Left lung (tissue), 10 donors: ENCODE data around the gene KCTD5. TPM values are rescaled to one million over a fixed set of nuclear protein-coding genes. Genes with fewer than 3 reads are reported as not detected.

Experiments
- ATAC-seq: fragments of 200-7000 bp; cut with Tn5 transposase; one replicate; pipeline ENCODE4 v1.9.1; 2020; ENCODE audit warnings: moderate library complexity
- DNase-seq, 4 donors: peaks; one replicate each; pipeline ENCODE4 v3.0.0-alpha.2; 2013 to 2020
- H3K27ac ChIP-seq, 2 donors: fragments of 200-600 bp; sonication (generic) in 1 of 2; one replicate each; pipeline versions ENCODE4 v1.5.0 to v1.8.0; 2020 to 2021
- H3K27me3 ChIP-seq, 2 donors: fragments of 200-600 bp; sonication (generic) in 1 of 2; one replicate each; pipeline versions ENCODE4 v1.5.0 to v1.8.0; 2020 to 2021
- H3K36me3 ChIP-seq, 2 donors: fragments of 200-600 bp; sonication (generic) in 1 of 2; one replicate each; pipeline versions ENCODE4 v1.5.0 to v1.8.0; 2020 to 2021
- H3K4me1 ChIP-seq, 2 donors: fragments of 200-600 bp; one replicate each; pipeline ENCODE4 v1.8.0; 2021
- H3K4me3 ChIP-seq, 2 donors: fragments of 200-600 bp; sonication (generic) in 1 of 2; one replicate each; pipeline versions ENCODE4 v1.5.0 to v1.8.0; 2020 to 2021; ENCODE audit warnings: mild to moderate bottlenecking in 1 of 2
- H3K9me3 ChIP-seq, 2 donors: fragments of 200-600 bp; sonication (generic) in 1 of 2; one replicate each; pipeline versions ENCODE4 v1.5.0 to v1.8.0; 2020 to 2021
- CTCF ChIP-seq, 2 donors: fragments of 200-600 bp; sonication (generic) in 1 of 2; IDR thresholded peaks; one replicate each; pipeline versions ENCODE4 v1.5.0 to v1.8.0; 2021; ENCODE audit warnings: antibody characterized with exemption in 2 of 2
- intact Hi-C, 2 donors: fragments of 100-400 bp; cut with DNase I; formaldehyde crosslinking; loops; one replicate each; pipeline versions ENCODE4 v1.11.2 to v1.14.2; 2022
- polyA plus RNA-seq, 6 donors: library from polyadenylated mRNA; unstranded; fragments of 120-200 nt; gene quantifications; one replicate each; pipeline ENCODE4 v1.2.1, GENCODE V29; 2013; ENCODE audit not compliant: insufficient read length in 6 of 6
- total RNA-seq, 2 donors: library from RNA; stranded (reverse); fragmentation: NEBNext Ultra II Directional; extraction: Animal tissue kit (Norgen Biotek cat#: 25700); gene quantifications; one replicate each; pipeline ENCODE4 v1.2.1, GENCODE V29; 2021
- donor health status: DM: no; HTN: yes; CAD: no.
- donor health status: DM: no; HTN: no; CAD: no.

Gene KCTD5
- total and polyA plus RNA-seq, 8 donors = 18.4 to 28.3 (median 21.4) TPM

GRCh38 chr16:2701272-2701671, 18.9 kb downstream of the KCTD5 start:
- peaks cover 0 to 98% of the 10 kb centered on the region in 2 donors for H3K36me3 ChIP-seq
- no peaks in the 10 kb centered on the region for H3K9me3 ChIP-seq
- H3K27me3 ChIP-seq = no peaks in the 10 kb centered on the region
- H3K4me1 ChIP-seq = no peaks in the 10 kb centered on the region
- H3K27ac ChIP-seq = no peak overlapping the region
- no peak for ATAC-seq
- intact Hi-C loops = no loop called here
- DNase-seq = peak in 1 of 4 donors; percentile 68
- H3K4me3 ChIP-seq = no peak overlapping the region
- TF ChIP-seq CTCF (IDR thresholded peaks at IDR 0.05) = no peak

GRCh38 chr16:2701713-2702437, 19.6 kb downstream of the KCTD5 start:
- DNase-seq (peak in 1 of 4 donors; percentile 68), ATAC-seq (no peak)
- Histone ChIP-seq H3K27ac (no peak overlapping the region), H3K27me3 (no peaks in the 10 kb centered on the region), H3K4me3 (no peak overlapping the region), H3K36me3 (peaks cover 0 to 100% of the 10 kb centered on the region in 2 donors), H3K9me3 (no peaks in the 10 kb centered on the region), H3K4me1 (no peaks in the 10 kb centered on the region)
- intact Hi-C loops = no loop called here
- TF ChIP-seq CTCF (IDR thresholded peaks at IDR 0.05) = no peak

GRCh38 chr16:2702438-2702825, 20.1 kb downstream of the KCTD5 start:
- no peak for TF ChIP-seq CTCF (IDR thresholded peaks at IDR 0.05)
- Histone ChIP-seq H3K27me3 (no peaks in the 10 kb centered on the region), H3K9me3 (no peaks in the 10 kb centered on the region), H3K36me3 (peaks cover 0 to 100% of the 10 kb centered on the region in 2 donors), H3K4me1 (no peaks in the 10 kb centered on the region), H3K27ac (no peak overlapping the region), H3K4me3 (no peak overlapping the region)
- intact Hi-C loops = no loop called here
- DNase-seq = peak in 1 of 4 donors; percentile 75
- ATAC-seq = no peak

GRCh38 chr16:2702871-2703745, 20.8 kb downstream of the KCTD5 start:
- Histone ChIP-seq H3K27ac (no peak overlapping the region), H3K36me3 (peaks cover 0 to 100% of the 10 kb centered on the region in 2 donors), H3K4me1 (no peaks in the 10 kb centered on the region), H3K4me3 (no peak overlapping the region), H3K27me3 (no peaks in the 10 kb centered on the region), H3K9me3 (no peaks in the 10 kb centered on the region)
- peak in 1 of 4 donors; percentile 50 for DNase-seq
- no peak for ATAC-seq
- intact Hi-C loops = no loop called here
- no peak for TF ChIP-seq CTCF (IDR thresholded peaks at IDR 0.05)
